ENCODE results near the gene RAB39A.

RAB39A gene

DNA sequence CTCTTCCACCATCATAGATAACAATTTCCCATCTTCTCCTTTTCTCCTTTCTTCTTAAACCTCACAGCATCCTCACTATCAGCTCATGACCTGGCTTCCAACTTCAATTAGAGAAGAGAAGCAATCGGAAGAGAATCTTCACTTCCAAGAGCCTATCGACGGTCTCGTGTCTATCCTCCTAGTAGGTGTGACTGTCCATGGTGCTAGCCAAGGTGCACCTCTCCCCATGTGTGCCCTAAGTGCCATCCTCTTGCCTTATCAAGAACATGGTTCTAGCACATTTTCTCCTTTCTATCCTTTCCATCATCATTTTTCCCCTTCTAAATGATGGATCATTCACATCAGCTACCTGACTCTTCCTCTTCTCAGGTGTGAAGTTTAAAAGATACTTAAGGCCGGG, 75.4 kb downstream of the RAB39A start:
- TF ChIP-seq, protein P1, sequence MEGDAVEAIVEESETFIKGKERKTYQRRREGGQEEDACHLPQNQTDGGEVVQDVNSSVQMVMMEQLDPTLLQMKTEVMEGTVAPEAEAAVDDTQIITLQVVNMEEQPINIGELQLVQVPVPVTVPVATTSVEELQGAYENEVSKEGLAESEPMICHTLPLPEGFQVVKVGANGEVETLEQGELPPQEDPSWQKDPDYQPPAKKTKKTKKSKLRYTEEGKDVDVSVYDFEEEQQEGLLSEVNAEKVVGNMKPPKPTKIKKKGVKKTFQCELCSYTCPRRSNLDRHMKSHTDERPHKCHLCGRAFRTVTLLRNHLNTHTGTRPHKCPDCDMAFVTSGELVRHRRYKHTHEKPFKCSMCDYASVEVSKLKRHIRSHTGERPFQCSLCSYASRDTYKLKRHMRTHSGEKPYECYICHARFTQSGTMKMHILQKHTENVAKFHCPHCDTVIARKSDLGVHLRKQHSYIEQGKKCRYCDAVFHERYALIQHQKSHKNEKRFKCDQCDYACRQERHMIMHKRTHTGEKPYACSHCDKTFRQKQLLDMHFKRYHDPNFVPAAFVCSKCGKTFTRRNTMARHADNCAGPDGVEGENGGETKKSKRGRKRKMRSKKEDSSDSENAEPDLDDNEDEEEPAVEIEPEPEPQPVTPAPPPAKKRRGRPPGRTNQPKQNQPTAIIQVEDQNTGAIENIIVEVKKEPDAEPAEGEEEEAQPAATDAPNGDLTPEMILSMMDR (IDR thresholded peaks at IDR 0.05; ENCODE audit: borderline replicate concordance, control extremely low read depth, extremely low read depth, insufficient read depth, missing control alignments), result no peak
- in situ Hi-C loops (cut with MboI; ENCODE audit: low sequenced_read_pairs, unreplicated experiment), result loop anchor here (25.0 kb wide), 1 partner anchor 659 kb away; the partner anchor contains the start of gene DDX10

DNA sequence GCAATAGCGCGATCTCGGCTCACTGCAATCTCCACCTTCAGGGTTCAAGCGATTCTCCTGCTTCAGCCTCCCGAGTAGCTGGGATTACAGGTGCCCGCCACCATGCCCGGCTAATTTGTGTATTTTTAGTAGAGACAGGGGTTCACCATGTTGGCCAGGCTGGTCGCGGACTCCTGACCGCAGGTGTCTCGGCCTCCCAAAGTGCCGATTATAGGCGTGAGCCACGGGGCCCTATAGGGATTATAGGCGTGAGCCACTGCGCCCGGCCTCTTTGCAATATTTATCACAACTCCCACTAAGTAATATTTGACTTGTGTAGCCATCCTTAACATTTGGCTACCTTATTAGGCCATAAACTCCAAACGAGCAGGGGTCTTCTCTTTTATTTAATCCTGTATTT, 79.6 kb downstream of the RAB39A start:
- no peak for DNase-seq (ENCODE audit: low spot score)
- TF ChIP-seq, protein P1 (IDR thresholded peaks at IDR 0.05; ENCODE audit: borderline replicate concordance, control extremely low read depth, extremely low read depth, insufficient read depth, missing control alignments), result no peak
- in situ Hi-C loops (cut with MboI; ENCODE audit: low sequenced_read_pairs, unreplicated experiment), result loop anchor here (25.0 kb wide), 1 partner anchor 654 kb away; the partner anchor contains the start of gene DDX10

More for the DNA sequence above, 75.4 kb downstream of the RAB39A start:
- no peak for DNase-seq (ENCODE audit: low spot score)

DNA sequence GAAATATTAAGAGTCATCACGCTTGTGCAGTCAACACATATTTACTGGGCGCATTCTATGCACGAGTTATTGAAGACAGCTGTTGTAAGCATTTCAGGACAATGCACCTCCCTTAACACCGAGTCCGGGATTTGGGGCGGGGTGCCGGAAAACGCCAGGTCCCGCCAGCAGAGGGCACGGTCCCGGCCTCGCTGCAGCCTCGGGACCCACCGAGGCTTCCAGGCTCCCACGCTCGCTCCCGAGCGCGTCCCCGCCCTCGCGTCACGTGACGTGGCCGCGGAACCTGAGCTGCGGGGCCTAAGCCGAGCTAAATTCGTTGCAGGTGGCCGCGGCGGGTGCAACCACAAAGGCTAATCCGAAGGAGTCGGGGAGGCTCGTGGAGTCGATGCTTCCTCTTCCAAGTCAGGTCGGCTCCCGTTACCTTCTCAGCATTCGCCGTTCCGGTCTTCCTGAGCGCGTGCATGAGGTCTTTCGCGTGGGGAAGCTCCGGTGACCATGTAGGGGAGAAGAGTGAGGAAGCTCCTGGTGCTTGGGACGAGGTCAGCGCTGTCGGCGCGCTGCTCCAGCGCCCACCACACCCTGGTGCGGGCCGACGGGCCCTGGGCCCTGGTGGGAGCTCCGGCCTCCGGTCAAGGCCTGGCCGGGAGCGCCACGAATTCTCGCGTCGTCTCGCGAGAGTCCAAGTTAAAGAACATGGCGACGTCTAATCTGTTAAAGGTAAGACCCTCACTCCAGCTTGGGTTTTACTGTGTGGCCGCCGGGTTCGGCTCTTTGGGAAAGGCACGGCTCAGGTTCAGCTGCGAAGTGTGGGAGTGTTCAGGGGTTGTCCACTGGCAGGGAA, 80.6 kb downstream of the RAB39A start, which contains the start of gene CUL5:
Gene CUL5, plus strand, starts transcription at position 243 of the 841 bp plus-strand sequence. Its CDS starts 451 bp downstream, at position 694.
- peak; percentile 91 for DNase-seq (ENCODE audit: low spot score)
- TF ChIP-seq, protein P1 (IDR thresholded peaks at IDR 0.05; ENCODE audit: borderline replicate concordance, control extremely low read depth, extremely low read depth, insufficient read depth, missing control alignments), result peak; percentile 97
- in situ Hi-C loops (cut with MboI; ENCODE audit: low sequenced_read_pairs, unreplicated experiment), result loop anchor here (25.0 kb wide), 1 partner anchor 653 kb away; the partner anchor contains the start of gene DDX10

DNA sequence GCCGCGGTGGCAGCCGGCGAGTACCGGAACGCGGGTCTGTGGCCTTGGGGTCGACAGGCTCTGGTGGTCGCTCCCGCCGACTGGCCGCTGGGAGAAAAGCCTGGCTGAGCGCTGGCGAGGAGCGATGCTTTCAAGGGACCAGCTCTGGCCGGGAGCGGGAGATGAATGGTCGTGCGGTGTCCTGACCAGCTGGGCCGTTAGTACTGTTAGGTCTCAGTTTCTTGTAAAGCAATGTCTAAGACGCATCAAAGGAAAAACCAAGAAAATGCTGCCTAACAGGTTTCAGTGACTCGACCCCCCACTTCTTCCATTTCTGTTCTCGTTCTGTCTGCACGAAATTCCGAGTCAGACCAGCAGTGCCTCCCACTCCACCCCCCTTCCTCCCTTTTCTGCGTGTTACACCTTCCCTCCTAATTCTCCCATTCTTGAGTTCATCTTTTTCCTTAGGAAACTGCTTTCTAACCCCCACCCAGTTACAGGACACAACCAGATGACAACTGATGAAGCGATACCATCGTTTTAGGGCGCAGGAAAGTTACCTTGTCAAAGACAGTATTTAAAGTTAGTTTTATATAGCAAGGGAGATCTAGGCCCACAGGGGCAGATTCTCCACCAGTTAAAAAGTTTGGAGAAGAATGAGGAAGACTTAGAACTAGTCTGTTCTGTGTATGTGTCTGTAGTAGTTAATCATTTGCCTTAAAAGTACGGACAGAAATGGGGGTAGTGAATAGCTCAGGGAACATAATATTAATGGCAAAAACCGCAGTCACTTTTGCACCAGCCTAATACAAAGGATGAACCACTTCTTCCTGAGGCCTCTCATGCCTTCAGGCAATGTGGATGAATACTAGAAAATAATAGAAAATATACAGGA, 81.5 kb downstream of the RAB39A start:
- DNase-seq (ENCODE audit: low spot score), result no peak
- in situ Hi-C loops (cut with MboI; ENCODE audit: low sequenced_read_pairs, unreplicated experiment), result loop anchor here (25.0 kb wide), 1 partner anchor 653 kb away; the partner anchor contains the start of gene DDX10
- TF ChIP-seq, protein P1 (IDR thresholded peaks at IDR 0.05; ENCODE audit: borderline replicate concordance, control extremely low read depth, extremely low read depth, insufficient read depth, missing control alignments), result no peak

DNA sequence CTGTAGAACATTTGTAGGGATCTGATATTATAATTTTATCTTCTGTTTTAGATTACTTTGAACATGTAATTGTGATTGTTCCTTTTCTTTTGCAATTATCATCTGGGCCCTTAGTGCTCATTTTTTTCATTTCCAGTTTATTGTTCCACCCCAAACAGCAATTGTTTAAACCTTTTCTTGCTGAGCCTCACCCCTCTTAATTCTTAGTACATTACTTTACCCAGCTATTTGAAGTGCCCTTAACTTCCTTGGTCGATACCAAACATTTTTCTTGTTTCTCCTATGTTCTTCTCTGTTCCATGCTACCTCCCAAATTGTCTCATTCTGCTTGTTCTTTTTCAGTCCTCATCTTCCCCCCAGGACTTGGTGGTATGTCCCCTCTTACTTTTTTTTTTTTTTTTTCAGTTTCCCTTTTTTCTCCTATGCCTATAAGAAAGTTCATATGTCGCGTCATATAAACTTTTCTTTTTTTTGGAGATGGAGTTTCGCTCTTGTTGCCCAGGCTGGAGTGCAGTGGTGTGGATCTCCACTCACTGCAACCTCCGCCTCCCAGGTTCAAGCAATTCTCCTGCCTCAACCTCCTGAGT, 84.0 kb downstream of the RAB39A start:
- TF ChIP-seq, protein P1 (IDR thresholded peaks at IDR 0.05; ENCODE audit: borderline replicate concordance, control extremely low read depth, extremely low read depth, insufficient read depth, missing control alignments), result no peak
- in situ Hi-C loops (cut with MboI; ENCODE audit: low sequenced_read_pairs, unreplicated experiment), result loop anchor here (25.0 kb wide), 1 partner anchor 650 kb away; the partner anchor contains the start of gene DDX10
- no peak for DNase-seq (ENCODE audit: low spot score)
